ENCODE results near the gene ADPRM.

ADPRM gene

GRCh38 chr17:10744501-10745000, 47.2 kb downstream of the ADPRM start:
- no peak for DNase-seq (ENCODE audit: low read depth, low spot score)
- no peak for TF ChIP-seq CTCF (IDR thresholded peaks at IDR 0.05; ENCODE audit: insufficient read depth, low read length, missing control alignments)
- ChIA-PET CTCF (interaction anchor here (0.6 kb wide), 1 partner anchor 85 kb away, joined by 3 read pairs; no protein-coding TSS in a partner anchor), POLR2A (no interaction called here)
- no peak overlapping the region for H3K4me3 ChIP-seq (ENCODE audit: low read depth, low read length)

GRCh38 chr17:10745231-10745630, 47.8 kb downstream of the ADPRM start:
- no peak for DNase-seq (ENCODE audit: low read depth, low spot score)
- ChIA-PET CTCF (no interaction called here), POLR2A (no interaction called here)
- no peak overlapping the region for H3K4me3 ChIP-seq (ENCODE audit: low read depth, low read length)
- no peak for TF ChIP-seq CTCF (IDR thresholded peaks at IDR 0.05; ENCODE audit: insufficient read depth, low read length, missing control alignments)

GRCh38 chr17:10748531-10749181, 51.3 kb downstream of the ADPRM start:
- CTCF ChIA-PET: interaction anchor here (1.1 to 4.7 kb wide), 2 partner anchors 12 to 131 kb away, joined by 3 to 37 read pairs; no protein-coding TSS in a partner anchor
- TF ChIP-seq CTCF (IDR thresholded peaks at IDR 0.05; ENCODE audit: insufficient read depth, low read length, missing control alignments): no peak
- no peak overlapping the region for H3K4me3 ChIP-seq (ENCODE audit: low read depth, low read length)
- no peak for DNase-seq (ENCODE audit: low read depth, low spot score)
- POLR2A ChIA-PET: no interaction called here

GRCh38 chr17:10750210-10750609, 52.8 kb downstream of the ADPRM start:
- POLR2A ChIA-PET: no interaction called here
- DNase-seq (ENCODE audit: low read depth, low spot score): no peak
- no peak overlapping the region for H3K4me3 ChIP-seq (ENCODE audit: low read depth, low read length)
- CTCF ChIA-PET: interaction anchor here (4.7 kb wide), 1 partner anchor 14 kb away, joined by 37 read pairs; no protein-coding TSS in a partner anchor
- TF ChIP-seq CTCF (IDR thresholded peaks at IDR 0.05; ENCODE audit: insufficient read depth, low read length, missing control alignments): no peak

GRCh38 chr17:10751563-10751962, 54.2 kb downstream of the ADPRM start:
- CTCF ChIA-PET: interaction anchor here (1.3 kb wide), 1 partner anchor 14 kb away, joined by 4 read pairs; no protein-coding TSS in a partner anchor
- H3K4me3 ChIP-seq (ENCODE audit: low read depth, low read length): no peak overlapping the region
- no peak for DNase-seq (ENCODE audit: low read depth, low spot score)
- TF ChIP-seq CTCF (IDR thresholded peaks at IDR 0.05; ENCODE audit: insufficient read depth, low read length, missing control alignments): no peak
- POLR2A ChIA-PET: no interaction called here

- DNase-seq (ENCODE audit: low read depth, low spot score): no peak
- ChIA-PET CTCF (interaction anchor here (1.4 kb wide), 1 partner anchor 16 kb away, joined by 7 read pairs; no protein-coding TSS in a partner anchor), POLR2A (no interaction called here)
- H3K4me3 ChIP-seq (ENCODE audit: low read depth, low read length): no peak overlapping the region
- no peak for TF ChIP-seq CTCF (IDR thresholded peaks at IDR 0.05; ENCODE audit: insufficient read depth, low read length, missing control alignments)
These were observed 55.3 kb downstream of the ADPRM start for GRCh38 chr17:10752696-10753095.
